Hepatic stellate cell (primary cell): ENCODE data around the gene CCL18.
"Not testable (repeated sequence)": the region's sequence is repeated elsewhere in the genome, so short reads cannot be mapped to it uniquely, and the experiment has no call there.

Experiments
- DNase-seq: peaks from one replicate; pipeline ENCODE4 v3.0.0; 2011; ENCODE audit warnings: low spot score

CCL18 gene

DNA sequence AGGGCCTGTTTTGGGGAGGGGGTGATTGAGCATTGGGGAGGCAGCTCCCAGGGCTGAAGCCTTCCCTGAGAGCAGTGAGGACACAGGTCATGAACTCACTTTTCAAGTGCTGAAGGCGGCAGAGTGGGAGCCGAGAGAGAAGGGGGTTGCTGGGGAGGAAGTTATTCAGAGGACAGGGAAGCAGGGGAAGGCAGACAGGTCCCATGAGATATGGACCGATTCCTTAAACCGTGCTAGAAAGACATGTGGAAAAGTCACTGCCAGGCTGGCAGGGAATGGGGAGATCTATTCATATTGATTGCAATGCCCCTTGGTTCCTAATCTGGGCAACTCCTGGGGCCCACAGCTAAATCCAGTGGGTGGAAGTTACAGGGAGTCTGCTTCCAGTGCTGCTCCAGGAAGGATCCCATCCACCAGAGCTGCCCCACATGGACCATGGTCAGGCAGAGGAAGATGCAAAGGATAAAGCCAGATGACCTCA lies 40.7 kb downstream of the CCL18 start:
- no peak for DNase-seq

DNA sequence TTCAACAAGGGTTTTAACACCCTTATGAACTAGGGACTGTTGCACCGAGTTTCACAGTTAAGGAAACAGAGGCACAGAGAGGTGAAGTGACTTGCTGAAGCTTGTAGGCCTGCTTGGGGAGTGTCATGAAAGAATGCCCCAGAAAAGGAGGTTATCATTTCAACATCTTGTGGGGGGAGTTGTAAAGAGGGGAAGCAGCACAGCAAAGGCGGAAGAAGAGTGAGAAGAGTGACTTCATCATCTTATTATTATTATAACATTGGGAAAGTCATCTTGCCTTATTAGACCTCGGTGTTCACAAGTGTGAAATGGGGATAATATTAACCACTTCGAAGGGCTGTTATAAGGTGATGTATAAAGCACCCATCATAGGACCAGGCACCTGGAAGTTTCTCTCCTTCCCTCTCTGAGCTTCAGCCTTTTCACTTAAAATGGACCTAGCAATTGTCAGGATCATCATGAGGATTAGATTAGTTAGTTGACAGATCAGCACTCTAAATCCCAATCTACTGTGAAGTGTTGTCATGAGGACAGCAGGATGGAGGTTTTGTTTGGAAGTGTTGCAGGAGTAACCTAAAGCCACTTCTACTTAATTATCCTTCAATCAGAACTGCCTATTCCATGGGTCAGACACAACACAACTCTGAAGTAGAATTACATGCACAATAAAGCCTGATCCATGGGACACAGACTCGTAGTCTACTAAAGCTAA lies 41.9 kb downstream of the CCL18 start:
- DNase-seq, result no peak

DNA sequence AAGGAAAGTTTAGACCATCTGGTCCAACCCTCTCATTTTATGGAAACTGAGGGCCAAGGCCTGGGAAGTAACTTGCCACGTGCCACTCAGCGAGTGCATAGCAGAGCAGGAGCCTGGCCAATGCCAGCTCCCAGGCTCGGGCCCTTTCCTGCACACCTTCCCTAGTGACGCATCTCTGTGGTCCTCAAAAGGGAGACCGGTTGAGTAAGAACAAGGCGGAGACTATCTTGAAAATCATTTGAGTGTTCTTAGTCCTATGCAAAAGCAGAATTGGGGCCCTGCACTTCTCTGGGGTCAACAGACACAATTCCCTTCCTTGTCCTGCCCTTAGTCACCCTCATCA lies 42.4 kb downstream of the CCL18 start:
- no peak for DNase-seq

DNA sequence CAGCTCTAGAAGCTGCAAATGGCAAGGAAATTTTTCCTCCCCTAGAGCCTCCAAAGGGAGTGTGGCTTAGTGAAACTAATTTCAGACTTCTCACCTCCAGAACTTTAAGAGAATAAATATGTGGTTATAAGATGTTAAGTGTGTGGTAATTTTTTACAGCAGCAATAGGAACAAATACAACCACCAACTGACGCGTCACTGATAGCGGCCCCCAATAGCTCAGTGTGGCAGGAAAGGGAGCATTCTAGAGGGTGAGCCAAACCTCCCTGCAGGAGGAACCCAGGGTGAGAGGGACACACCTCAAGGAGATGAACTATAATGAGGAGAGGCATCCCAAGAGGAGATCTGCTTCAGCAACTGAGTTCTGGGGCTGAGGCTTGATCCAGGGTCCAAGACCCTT lies 43.6 kb downstream of the CCL18 start:
- DNase-seq, result no peak

DNA sequence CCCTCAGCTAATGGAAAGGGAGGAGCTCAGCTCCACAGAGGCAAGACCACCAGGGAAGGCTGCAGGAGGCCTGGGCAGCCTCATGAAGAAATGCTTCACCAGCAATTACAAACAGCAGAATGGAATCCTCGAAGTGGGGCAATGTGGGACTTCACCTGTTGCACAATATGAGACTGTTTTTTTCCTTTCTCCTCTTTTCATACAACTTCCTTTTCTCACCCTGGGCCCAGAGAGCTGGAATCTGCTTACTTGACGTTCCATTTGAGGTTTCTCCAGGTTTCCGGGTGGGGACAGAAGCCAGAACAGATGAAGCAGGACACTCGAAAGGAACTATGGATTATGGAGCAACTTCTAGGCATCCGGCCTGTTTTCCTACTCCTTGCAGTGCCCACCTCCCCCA lies 44.2 kb downstream of the CCL18 start:
- DNase-seq, result not testable (repeated sequence)

DNA sequence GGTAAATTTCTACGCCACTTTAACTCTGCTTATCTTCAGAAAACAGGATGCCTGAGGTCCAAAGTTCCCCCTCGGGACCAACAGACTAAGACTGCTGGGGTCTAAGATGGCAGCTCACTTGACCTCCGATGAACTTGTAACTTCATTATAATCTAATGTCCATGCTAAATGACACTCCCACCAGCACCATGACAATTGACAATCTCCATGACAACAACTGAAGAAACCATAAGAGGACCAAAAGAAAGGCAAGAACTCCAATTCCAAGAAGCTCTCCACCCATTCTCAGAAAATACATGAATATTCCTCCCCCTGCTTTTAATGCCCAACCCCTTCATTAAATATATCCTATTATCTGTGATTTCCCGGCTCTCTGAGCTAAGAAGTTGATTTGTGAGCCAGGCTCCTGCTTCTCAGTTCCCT lies 47.0 kb downstream of the CCL18 start:
- DNase-seq, result no peak

DNA sequence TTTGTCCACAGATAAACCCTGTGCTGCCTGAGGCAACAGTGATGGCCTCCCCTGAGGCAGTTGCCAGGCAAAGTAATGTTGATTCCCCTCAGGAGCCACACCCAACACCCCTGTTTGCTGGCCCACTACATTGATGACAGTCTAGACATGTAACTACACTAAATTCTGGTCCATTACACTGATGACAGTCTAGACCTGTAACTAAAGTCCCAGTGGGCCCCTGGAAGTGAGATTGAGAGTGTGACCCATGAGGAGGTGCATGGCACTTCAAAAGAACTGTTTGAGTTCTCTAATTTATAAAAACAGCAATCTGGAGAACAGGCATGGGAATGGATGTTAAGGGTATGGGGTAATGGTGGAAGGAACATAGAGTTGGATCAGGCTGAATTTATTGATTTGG lies 48.5 kb downstream of the CCL18 start:
- DNase-seq, result no peak

DNA sequence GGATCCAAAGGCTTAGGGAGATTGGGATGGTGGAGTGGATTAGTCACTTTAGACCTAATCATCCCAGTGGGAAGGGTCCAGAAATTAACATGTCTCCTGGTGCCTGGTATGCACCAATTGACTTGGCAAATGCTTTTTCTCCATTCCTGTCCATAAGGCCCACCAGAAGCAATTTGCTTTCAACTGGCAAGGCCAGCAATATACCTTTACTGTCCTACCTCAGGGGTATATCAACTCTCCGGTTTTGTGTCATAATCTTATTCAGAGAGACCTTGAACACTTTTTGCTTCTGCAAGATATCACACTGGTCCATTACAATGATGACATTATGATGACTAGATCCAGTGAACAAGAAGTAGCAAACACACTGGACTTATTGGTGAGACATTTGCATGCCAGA lies 49.1 kb downstream of the CCL18 start:
- DNase-seq, result not testable (repeated sequence)

DNA sequence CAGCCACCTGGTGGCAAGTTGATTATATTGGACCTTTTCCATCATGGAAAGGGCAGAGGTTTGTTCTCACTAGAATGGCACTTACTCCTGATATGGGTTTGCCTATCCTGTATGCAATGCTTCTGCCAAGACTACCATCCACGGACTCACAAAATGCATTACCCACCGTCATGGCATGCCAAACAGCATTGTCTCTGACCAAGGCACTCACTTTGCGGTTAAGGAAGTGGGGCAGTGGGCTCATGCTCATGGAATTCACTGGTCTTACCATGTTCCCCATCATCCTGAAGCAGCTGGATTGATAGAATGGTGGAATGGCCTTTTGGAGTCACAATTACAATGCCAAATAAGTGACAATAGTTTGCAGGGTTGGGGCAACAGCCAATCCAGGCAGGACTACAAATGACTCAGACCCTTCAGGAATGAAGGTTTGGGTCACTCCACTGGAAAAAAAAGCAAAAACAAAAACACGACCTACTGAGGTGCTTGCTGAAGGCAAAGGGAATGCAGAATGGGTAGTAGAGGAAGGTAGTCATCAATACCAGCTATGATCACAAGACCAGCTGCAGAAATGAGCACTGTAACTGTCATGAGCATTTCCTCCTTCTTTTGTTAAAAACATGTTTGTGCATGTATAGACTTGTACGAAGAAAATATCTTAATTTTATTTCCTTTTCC lies 51.0 kb downstream of the CCL18 start:
- DNase-seq, result not testable (repeated sequence)

DNA sequence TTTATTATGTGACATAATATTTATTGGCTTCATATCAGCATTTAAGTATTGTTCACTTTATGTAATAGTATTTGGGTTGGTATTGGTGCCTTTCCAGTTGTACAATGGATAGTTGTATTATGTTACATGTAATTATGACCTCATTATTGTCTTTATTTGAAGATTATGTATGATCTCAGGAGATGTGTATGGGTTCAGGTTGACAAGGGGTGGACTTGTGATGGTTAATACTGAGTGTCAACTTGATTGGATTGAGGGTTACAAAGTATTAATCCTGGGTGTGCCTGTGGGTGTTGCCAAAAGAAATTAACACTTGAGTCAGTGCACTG lies 51.5 kb downstream of the CCL18 start:
- not testable (repeated sequence) for DNase-seq

DNA sequence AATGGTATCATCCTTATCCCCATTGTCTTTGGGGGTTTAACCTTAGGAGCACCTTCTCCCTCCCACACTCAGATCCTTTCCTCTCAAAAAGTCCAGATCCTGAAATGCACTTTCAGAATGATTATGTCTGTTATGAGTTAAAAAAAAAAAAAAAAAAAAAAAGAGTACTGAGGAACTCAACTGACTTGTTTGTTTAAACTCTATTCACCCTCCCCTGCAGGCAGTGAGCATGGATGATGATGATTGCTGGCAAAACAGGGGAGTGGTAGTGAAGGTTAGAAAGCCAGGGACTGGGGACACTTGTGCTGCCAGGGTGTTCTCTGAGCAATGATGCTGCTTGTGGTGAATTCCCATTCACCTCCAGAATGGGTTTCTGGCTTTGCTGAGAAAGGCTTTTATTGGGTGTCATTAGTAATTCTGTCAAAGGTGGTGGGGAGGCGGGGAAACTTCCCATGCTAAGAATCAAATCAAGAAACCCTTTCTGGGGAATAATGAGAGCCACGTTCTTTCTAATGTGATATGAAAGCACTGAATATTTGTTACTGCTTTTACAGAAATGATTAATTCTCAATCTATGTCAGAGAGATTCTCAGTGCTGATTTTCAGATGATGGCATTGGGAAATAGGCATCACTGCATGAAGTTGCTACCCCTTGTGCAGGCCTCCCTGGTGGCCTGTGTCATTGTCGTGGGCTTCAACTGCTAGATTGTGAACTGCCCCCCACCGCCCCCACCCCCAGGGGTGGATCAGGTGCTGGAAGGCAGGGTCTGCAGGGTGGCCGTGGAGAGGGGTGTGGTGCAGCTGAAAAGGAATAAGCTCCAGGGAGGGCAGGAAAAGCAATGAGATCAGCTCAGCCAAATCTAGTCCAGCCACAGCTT lies 53.7 kb downstream of the CCL18 start:
- DNase-seq, result no peak

DNA sequence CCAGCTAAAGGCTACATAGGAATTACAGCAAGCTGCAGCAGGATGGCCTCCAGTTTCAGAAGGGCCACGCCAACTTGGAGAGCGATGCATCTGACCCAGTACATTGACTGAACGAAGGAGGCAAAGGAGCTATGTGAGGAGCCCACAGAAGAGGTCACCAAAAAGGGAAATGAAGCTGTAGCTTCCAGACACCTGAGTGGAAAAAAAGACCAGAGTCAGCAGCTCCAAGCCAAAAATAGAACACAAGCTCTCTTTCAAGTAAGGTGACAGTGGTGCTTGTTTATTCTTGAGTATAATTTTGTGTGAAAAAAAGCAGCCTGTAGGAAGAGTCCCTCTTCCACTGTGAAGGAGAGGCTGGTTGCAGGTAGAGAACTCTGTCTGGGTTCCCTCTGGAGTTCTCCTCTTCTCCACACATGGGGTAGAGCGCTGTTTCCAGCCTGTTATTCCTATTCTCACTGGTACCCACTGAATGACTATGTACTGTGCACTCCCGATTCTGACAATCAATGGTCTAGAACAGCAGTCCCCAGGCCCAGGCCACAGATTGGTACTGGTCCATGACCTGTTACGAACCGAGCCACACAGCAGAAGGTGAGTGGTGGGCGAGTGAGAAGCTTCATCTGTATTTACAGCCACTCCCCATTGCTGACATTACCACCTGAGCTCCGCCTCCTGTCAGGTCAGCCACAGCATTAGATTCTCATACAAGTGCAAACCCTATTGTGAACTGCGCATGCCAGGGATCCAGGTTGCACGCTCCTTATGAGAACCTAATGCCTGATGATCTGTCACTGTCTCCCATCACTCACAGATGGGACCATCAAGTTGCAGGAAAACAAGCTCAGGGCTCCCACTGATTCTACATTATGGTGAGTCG lies 54.6 kb downstream of the CCL18 start:
- no peak for DNase-seq

DNA sequence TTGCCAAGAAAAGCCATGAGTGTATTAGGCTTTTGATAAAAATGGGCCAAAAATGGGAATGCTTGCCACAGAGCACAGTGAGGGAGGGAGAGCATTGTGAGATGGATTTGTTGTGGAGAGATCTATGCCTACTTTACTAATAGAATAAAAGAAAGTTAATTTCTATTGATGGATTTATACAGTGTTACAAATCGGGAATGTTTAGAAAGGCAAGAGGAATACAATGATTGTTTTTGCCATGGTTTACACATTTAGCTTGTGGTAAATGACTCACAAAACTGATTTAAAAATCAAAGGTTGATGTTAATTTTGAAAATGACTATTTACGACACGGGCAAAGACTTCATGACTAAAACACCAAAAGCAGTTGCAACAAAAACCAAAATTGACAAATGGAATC lies 56.1 kb downstream of the CCL18 start:
- no peak for DNase-seq

DNA sequence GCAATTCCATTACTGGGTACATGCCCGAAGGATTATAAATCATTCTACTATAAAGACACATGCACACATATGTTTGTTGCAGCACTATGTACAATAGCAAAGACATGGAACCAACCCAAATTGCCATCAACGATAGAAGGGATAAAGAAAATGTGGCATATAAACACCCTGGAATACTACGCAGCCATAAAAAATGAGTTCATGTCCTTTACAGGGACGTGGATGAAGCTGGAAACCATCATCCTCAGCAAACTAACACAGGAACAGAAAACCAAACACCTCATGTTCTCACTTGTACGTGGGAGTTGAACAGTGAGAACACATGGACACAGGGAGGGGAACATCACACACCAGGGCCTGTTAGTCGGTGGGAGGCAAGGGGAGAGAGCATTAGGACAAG lies 57.0 kb downstream of the CCL18 start:
- DNase-seq, result not testable (repeated sequence)
